Parathyroid adenoma (tissue), 2 donors: ENCODE measurements around the gene UPK3A.
A peak's percentile ranks its signal among the peaks of the same experiment; 100 is the strongest.
"Not testable (repeated sequence)": the region's sequence is repeated elsewhere in the genome, so short reads cannot be mapped to it uniquely, and the experiment has no call there.

Experiments
- H2AFZ ChIP-seq: fragments of 300-600 bp; sonication (generic); one replicate; pipeline ENCODE4 v1.7.0; 2017; ENCODE audit warnings: antibody characterized with exemption, mild to moderate bottlenecking
- H3K27ac ChIP-seq: fragments of 300-600 bp; sonication (generic); one replicate; pipeline ENCODE4 v1.7.0; 2017
- H3K27me3 ChIP-seq: fragments of 300-600 bp; sonication (generic); one replicate; pipeline ENCODE4 v1.7.0; 2017; ENCODE audit warnings: low read length; ENCODE audit not compliant: control insufficient read depth, insufficient read depth
- H3K36me3 ChIP-seq: fragments of 300-600 bp; sonication (generic); one replicate; pipeline ENCODE4 v1.7.0; 2017; ENCODE audit warnings: low read length; ENCODE audit not compliant: control insufficient read depth, insufficient read depth
- H3K4me1 ChIP-seq: fragments of 300-600 bp; sonication (generic); one replicate; pipeline ENCODE4 v1.7.0; 2017; ENCODE audit warnings: control low read depth
- H3K4me2 ChIP-seq: fragments of 300-600 bp; sonication (generic); one replicate; pipeline ENCODE4 v1.7.0; 2017; ENCODE audit warnings: low read length
- H3K4me3 ChIP-seq: fragments of 300-600 bp; sonication (generic); one replicate; pipeline ENCODE4 v1.7.0; 2017; ENCODE audit warnings: low read depth, low read length
- H3K79me2 ChIP-seq: fragments of 300-600 bp; sonication (generic); one replicate; pipeline ENCODE4 v1.7.0; 2017; ENCODE audit warnings: control low read depth
- H3K9ac ChIP-seq: fragments of 300-600 bp; sonication (generic); one replicate; pipeline ENCODE4 v1.7.0; 2017; ENCODE audit warnings: mild to moderate bottlenecking
- H3K9me3 ChIP-seq: fragments of 300-600 bp; sonication (generic); one replicate; pipeline ENCODE4 v1.7.0; 2017; ENCODE audit warnings: low read length; ENCODE audit not compliant: control insufficient read depth
- CTCF ChIP-seq: fragments of 300-600 bp; sonication (generic); IDR thresholded peaks from one replicate; pipeline ENCODE4 v1.7.0; 2017; ENCODE audit warnings: antibody characterized with exemption, mild to moderate bottlenecking
- donor health status: primary hyperparathyroidism.

Gene UPK3A

GRCh38 chr22:45324311-45324711 lies 39.6 kb downstream of the UPK3A start:
- H3K4me1 ChIP-seq, result peaks cover 1% of the 10 kb centered on the region
- H3K9ac ChIP-seq, result no peak overlapping the region
- no peaks in the 10 kb centered on the region for H3K27me3 ChIP-seq
- H3K9me3 ChIP-seq, result no peaks in the 10 kb centered on the region
- no peak overlapping the region for H3K4me3 ChIP-seq
- no peaks in the 10 kb centered on the region for H3K36me3 ChIP-seq
- no peak overlapping the region for H3K4me2 ChIP-seq
- peaks cover 5% of the 10 kb centered on the region for H3K79me2 ChIP-seq
- no peak overlapping the region for H2AFZ ChIP-seq
- no peak overlapping the region for H3K27ac ChIP-seq
- no peak for TF ChIP-seq CTCF

GRCh38 chr22:45328261-45328660 lies 43.5 kb downstream of the UPK3A start:
- H2AFZ ChIP-seq, H3K79me2 ChIP-seq, H3K4me3 ChIP-seq, H3K4me2 ChIP-seq, H3K27me3 ChIP-seq, H3K4me1 ChIP-seq, H3K9ac ChIP-seq, H3K36me3 ChIP-seq, H3K9me3 ChIP-seq, H3K27ac ChIP-seq: not testable (repeated sequence)

GRCh38 chr22:45328822-45329529 lies 44.2 kb downstream of the UPK3A start:
- Histone ChIP-seq H3K79me2 (no peaks in the 10 kb centered on the region), H2AFZ (no peak overlapping the region), H3K27ac (peak overlapping the region; percentile 29), H3K4me1 (peaks cover 3% of the 10 kb centered on the region), H3K4me2 (peak overlapping the region; percentile 16), H3K4me3 (peak overlapping the region; percentile 21), H3K9ac (no peak overlapping the region), H3K27me3 (no peaks in the 10 kb centered on the region), H3K9me3 (no peaks in the 10 kb centered on the region), H3K36me3 (no peaks in the 10 kb centered on the region)
- TF ChIP-seq CTCF, result no peak

GRCh38 chr22:45329530-45329936 lies 44.8 kb downstream of the UPK3A start:
- peaks cover 3% of the 10 kb centered on the region for H3K4me1 ChIP-seq
- H3K36me3 ChIP-seq, result no peaks in the 10 kb centered on the region
- peak overlapping the region; percentile 29 for H3K27ac ChIP-seq
- H3K9ac ChIP-seq, result no peak overlapping the region
- H3K4me3 ChIP-seq, result peak overlapping the region; percentile 21
- no peak overlapping the region for H2AFZ ChIP-seq
- H3K9me3 ChIP-seq, result no peaks in the 10 kb centered on the region
- no peak for TF ChIP-seq CTCF
- no peaks in the 10 kb centered on the region for H3K27me3 ChIP-seq
- H3K79me2 ChIP-seq, result no peaks in the 10 kb centered on the region
- peak overlapping the region; percentile 16 for H3K4me2 ChIP-seq

- H2AFZ ChIP-seq, result no peak overlapping the region
- no peak overlapping the region for H3K4me2 ChIP-seq
- no peaks in the 10 kb centered on the region for H3K9me3 ChIP-seq
- no peaks in the 10 kb centered on the region for H3K27me3 ChIP-seq
- no peak overlapping the region for H3K27ac ChIP-seq
- H3K9ac ChIP-seq, result no peak overlapping the region
- H3K4me3 ChIP-seq, result no peak overlapping the region
- H3K79me2 ChIP-seq, result no peaks in the 10 kb centered on the region
- peaks cover 3% of the 10 kb centered on the region for H3K4me1 ChIP-seq
- no peaks in the 10 kb centered on the region for H3K36me3 ChIP-seq
- TF ChIP-seq CTCF, result no peak
Observed at GRCh38 chr22:45330548-45330947, 45.8 kb downstream of the UPK3A start.
